CD4-positive, alpha-beta T cell treated with Interleukin-10 for 1 hour (primary cell): ENCODE results near the gene BSDC1.
"Not testable (repeated sequence)": the region's sequence is repeated elsewhere in the genome, so short reads cannot be mapped to it uniquely, and the experiment has no call there.

Experiments used
- DNase-seq: peaks from one replicate; pipeline ENCODE4 v3.0.0-alpha.2; 2020

BSDC1 gene, protein sequence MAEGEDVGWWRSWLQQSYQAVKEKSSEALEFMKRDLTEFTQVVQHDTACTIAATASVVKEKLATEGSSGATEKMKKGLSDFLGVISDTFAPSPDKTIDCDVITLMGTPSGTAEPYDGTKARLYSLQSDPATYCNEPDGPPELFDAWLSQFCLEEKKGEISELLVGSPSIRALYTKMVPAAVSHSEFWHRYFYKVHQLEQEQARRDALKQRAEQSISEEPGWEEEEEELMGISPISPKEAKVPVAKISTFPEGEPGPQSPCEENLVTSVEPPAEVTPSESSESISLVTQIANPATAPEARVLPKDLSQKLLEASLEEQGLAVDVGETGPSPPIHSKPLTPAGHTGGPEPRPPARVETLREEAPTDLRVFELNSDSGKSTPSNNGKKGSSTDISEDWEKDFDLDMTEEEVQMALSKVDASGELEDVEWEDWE

DNA sequence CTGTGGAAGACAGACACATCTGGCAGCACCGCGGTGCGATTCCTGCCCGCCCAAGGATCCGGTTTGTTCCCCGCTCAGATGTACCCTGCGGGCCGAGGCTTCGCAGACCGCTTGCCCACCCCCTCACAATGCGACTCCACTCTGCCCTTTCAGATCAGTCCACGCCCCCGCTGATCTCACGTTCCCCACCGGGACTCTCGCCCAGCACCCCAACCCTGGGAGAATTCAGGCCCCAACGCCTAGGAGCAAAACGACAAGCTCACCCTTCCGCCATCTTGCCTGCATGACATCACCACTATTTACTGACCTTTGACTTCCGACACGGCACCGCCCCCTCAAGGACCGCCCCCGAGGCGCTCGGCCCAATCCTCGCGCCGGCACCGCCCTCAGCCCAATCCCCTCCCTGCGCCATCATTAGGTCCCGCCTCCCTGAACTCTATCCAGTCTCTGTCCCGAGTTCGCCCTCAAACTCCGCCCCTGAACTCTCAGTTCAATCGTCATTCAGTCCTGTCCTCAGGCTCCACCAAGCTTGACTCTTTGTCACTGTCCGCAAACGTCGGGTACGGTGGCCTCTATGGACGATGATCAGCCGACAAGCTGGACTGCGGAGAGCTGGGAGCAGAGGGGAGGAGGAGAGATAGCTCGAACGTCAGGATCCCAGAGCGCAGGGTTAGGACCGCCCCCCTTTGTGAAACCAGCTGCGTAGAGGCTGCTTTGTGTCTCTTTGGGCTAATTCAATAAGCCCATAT is at the start of gene BSDC1:
Gene BSDC1, minus strand, starts transcription at position 301 of the 749 bp plus-strand sequence. Its CDS starts 27 bp downstream, at position 274.
- DNase-seq = peak; percentile 99

DNA sequence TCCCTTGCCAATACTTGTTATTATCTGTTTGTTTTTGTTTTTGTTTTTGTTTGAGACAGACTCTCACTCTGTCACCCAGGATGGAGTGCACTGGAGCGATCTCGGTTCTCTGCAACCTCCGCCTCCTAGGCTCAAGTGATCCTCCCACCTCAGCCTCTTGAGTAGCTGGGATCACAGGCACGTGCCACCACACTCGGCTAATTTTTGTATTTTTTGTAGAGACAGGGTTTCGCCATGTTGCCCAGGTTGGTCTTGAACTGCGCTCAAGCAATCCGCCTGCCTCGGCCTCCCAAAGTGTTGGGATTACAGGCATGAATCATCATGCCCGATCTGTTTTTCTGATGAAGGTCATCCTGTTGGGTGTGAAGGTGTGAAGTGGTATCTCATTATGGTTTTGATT is 47.2 kb upstream of the BSDC1 start:
- not testable (repeated sequence) for DNase-seq

DNA sequence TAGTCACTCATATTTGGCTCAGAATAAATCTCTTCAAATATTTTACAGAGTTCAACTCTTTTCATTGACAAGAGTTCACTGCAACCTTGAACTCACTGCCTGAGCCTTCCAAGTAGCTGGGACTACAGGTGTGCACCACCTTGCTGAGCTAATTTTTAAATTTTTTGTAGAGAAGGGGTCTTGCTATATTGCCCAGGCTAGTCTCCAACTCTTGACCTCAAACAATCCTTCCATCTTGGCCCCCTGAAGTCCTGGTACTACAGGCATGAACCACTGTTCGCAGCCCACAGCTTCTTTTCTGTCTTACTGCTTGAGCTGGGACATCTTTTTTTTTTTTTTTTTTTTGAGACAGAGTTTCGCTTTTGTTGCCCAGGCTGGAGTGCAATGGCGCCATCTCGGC is 44.5 kb upstream of the BSDC1 start:
- DNase-seq = not testable (repeated sequence)

DNA sequence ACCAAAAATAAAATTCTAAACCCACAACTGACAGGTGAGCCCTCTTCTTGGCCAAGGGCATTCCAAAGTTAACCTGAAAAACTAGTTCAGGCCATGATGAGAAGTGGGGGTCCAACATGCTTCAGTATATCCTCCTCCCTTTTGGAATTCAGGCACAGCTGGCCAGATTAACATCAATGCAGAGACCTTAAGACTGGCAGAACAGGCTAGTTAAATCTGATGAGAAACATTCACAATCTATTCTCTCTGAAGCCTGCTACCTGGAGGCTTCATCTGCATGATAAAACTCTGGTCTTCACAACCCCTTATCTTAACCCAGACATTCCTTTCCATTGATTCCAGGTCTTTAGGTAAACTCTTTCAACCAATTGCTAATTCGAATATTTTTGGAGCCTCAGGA is 43.9 kb upstream of the BSDC1 start:
- DNase-seq = no peak

DNA sequence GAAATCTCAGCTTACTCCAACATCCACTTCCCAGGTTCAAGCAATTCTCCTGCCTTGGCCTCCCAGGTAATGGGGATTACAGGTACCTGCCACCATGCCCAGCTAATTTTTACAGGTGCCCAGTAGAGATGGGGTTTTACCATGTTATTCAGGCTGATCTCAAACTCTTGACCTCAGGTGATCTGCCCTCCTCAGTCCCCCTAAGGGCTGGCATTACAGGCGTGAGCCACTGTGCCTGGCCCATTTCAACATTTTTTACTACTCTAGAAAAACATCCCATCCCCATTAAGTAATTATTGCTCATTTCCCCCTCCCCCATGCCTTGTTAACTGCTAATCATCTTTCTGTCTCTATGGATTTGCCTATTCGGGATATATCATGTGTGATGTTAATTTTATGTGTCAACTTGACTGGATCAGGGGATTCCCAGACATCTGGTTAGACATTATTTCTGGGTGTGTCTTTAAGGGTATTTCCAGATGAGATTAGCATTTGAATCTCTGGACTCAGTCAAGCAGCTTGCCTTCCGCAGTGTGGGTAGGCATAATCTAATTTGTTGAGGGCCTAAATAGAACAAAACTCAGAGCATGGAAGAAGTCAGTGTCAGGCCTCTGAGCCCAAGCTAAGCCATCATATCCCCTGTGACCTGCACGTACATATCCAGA is 37.6 kb upstream of the BSDC1 start:
- DNase-seq = no peak

DNA sequence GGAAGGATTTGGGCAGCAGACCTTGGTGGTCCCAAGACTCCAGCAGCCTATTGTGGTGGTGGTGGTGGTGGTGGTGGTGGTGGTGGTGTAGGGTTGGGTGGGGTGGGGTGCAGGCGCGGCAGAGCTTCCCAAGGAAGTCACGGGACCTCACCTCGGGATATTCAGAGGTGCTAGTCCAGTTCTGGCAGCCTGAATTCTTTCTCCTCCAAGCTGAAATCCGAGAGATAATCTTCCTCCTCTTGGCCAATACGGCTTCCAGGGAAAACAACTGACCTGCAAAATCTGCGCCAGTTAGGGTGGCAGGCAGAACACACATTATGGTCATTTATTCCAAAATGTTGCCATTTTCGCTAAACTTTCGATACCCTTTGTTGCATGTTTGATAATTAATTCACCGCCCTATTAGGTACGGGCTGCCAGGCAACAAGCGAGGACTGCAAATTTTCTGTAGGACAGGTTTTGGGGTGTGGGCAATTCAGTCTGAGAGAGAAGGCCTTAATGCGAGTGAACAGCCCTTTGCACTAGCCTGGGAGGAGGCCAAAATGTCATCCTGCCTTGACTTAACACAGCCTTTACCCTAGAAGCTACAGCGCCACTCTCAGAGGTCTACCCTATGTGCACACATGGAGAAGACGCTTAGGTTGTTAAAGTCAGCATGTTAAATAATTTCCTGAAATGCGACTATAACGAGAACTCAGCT is 33.2 kb upstream of the BSDC1 start:
- DNase-seq = no peak

DNA sequence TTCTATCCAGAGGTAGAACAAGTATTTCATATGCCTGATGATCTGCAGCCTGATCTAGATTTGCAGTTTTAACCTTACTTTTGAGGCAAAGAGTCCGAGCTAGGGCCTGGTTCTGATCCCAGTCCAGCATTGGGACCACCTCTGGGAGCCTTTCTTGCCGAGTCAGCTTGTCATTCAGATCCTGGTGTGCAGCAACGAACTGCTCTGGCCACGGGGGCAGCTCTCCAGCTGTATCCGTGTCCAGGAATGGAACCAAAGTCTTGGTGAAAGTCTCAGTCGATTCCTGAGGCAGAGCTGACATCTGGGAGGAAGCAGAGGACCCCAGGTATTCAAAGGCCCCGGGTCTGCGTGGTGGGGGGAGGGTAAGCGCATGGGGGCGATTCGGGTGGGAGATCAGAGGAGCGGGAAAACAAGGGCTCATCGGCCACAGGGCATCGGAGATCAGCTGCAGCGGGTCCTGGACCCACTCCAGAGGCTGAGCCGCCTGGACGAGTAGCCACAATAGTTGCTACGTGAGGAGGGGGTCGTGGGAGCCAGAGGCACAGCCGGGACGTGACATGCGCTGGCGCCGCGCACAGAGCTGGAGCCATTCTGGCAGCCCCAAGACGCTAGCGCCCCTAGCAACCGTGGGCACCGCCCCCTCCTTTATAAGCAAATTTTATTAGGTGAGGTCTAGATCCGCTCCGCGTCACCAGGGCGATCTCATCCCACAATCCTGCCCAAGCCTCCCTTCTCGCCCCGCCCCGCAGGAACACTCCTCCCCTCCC is 32.4 kb upstream of the BSDC1 start:
- DNase-seq = no peak

DNA sequence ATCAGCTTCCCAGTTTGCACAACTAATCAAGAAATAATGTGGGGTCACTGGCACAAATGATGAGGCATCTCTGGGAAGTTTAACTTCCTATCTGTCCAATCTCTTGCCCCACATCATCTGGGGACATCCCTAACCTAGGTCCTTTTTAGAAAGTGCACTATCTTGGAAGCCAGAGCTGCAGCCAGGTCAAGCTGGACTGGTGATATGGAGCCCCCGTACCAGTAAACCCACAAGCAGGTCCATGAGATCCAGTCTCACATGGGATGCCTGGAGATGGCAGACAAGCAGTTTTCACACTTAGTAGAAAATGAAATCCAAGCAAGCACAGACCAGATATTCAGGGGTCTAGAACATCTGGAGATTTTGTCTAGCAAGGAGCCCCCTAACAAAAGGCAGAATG is 27.5 kb upstream of the BSDC1 start:
- DNase-seq = no peak

DNA sequence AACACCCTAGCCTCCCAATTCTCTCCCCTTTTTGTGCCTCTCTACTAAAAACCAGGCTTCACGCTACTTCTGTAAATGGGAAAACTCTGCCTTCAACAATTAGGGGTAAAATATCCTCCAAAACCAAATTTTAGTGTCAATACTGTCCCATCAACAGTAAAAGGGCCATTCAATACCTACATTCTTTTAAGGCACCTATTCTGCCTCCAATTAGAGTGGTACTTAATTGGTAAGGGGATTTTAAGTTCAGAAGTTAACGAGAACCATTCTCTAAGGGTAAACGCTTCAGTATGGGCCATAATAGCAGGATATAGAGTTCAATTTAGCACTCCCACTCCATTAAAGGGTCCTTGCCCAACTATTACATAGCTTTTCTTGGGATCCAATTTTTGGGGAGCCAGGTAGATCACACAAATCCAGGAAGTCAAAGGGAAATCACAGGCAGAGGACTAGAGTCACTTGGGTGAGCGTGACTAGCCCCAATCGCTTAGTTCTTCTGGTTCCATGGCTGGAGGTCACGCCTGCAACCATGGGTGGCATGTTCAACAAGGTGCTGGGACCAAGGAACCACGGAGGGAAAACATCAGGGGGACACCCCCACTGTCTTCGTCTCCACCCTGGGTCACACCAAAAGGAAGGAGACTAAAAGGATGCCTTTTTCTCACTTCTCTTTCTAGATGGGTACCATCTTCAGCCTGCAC is 20.1 kb upstream of the BSDC1 start:
- no peak for DNase-seq

DNA sequence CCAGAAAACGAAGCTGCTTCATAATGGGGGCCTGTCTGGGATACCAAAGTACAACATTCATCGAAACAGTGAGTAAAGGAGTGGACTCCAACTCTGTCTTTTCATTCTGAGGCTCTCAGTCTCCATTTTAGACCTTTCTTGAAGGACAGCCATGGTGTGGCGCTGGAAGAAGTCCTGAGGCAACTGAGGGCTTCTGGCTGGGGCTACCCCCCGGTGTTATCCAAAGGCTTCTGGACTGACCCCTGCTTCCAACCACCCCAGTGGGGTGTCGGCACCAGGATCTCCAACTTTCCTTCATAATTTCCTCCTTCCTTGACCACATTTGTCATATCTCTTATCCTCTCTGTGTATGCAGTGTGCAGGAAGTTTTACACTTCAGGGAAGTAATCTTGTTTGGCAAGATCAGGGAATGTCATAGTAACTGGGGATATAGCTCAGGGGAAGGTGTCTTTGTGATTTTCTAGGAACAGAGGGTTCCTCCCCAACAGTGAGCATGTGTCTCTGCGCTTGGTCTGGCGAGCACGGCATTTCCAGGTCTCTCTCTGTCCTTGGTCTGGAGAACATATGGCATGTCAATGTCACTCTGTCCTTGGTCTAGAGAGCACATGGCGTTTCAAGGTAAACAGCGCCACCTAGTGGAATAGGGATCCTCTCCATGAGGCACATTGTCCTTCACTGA is 19.4 kb upstream of the BSDC1 start:
- DNase-seq = peak; percentile 84

DNA sequence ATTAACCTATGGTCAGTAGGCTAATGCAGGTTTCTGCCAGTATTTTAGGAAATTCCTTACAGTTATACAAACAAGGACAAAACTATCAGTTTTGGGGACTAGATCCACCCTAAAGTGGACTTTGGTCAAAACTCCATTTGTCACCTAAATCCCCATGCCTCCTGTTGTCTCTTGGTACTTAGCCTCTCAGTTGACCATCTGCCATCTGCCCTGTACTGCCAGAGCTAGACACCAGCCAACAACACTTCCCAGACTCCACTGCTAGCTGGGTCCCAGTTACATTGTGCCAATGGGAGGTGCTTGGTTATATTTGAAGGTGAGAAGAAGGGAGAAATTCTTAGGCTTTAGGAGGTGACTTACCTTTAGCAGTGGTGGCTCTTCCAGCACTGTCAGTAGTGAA is 17.0 kb upstream of the BSDC1 start:
- no peak for DNase-seq

DNA sequence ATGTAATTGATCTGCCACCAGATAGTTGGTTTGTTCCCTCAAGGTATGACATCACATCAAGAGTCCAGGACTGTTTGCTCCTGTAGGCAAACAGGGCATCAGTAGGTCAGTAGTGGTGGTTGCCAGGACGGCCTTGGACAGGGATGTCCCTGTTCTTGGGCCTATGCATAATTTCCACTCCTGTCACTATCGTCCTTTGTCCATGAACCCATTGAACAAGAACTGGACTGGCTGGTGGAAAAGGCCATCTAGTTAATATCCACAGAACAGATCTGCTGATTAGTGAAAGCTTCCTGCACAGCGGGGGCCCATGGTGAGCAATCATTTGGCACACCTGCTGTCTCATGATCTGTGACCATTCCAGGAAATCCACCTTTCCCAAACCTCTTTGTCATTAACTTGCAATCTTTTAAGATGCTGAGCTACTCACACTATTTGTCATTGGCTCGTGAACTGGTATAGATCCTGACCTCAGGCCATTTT is 12.4 kb upstream of the BSDC1 start:
- no peak for DNase-seq

DNA sequence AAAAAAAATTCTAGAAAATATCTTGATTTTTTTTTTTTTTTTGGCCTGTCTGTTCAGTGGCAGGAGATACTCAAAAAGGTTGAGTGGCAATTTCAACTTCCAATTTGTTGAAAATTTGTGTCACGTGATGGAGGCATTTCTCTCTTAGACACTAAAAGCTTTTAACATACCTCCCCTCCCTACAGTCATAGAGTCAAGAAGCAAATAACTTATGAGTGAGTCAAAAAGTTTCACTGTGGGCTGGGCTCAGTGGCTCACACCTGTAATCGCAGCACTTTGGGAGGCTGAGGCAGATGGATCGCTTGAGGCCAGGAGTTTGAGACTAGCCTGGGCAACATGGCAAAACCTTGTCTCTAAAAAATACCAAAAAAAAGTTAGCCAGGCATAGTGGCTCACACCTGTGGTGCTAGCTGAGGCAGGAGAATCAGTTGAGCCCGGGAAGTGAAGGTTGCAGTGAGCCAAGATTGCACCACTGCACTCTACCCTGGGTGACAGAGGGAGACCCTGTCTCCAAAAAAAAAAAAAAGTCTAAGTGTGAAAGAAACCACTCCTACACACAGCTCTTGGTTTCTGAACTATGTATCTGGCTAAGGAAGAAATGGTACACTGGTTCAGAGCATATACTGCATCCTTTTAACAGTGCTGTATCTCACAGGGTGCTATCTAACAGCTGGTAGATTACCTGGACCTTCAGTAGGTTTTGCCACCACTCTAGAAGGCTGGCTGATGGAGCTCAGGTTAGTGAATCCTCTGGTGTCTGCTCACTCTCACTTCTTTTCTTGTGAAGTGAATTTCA is 11.6 kb upstream of the BSDC1 start:
- no peak for DNase-seq

DNA sequence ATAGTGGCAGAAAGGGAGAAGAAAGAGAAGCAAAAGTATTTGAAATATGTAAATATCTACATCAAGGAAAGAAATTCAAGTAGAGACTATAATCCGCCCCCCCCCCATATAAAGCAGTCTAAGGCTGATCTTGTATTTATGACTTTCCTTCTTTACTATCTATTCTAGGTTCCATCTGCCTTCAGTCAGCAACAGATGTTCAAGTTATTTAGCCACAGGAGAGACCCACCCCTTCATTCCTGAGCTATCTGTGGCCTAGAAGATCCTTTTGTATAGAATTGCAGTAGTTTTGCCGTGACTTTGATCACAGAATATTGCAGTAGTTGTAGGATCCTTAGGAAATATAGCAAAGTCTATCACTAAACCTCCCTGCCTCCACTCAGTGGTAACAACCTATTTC is 10.7 kb upstream of the BSDC1 start:
- no peak for DNase-seq

DNA sequence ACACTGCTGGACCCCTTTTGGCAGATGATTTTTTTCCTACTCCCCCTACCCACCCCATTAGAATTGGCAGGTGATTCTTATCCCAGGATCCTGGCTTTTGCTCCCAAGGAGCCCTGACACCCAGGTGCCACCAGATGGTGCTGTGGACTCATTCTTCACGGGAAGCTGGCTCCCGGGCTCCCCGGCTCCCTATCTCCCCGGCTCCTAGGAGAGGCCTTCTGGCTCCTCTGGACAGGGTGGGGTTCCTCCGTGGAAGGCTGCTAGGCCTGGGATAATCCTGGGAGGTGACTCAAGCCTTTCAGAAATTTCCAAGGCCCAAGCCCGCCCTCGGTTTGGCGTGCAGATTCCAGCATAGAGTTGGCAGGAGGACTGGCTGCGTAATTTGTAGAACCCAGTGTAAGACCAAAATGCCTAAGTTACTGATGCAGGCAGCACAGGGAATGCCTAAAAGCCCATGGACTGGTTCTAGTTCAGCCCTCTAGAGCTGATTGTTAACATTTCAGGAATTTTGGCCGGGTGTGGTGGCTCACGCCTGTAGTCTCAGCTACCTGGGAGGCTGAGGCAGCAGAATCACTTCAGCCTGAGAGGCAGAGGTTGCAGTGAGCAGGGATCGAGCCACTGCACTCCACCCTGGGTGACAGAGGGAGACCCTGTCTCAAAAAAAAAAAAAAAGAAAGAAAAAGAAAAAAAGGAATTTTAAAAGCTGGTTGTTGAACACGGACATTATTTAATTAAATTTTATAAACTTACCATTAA is 6.8 kb upstream of the BSDC1 start:
- peak; percentile 55 for DNase-seq

DNA sequence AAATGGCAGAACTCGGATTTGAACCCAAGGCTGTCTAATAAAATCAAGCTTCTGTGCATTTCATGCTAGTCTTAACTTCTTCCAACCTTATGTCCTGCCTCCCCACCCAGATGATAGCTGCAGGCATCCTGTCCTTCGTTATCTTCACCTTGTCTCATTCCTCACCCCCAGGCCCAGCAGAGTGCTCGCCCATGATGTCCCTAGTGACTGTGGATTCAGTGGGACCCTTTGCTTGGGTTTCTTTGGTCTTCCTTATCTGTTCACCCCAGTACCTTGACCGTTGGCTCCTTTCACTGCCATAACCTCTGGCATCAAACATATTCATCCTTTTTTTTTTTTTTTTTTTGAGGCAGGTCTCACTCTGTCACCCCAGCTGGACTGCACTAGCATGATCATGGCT is 5.6 kb upstream of the BSDC1 start:
- DNase-seq = no peak

DNA sequence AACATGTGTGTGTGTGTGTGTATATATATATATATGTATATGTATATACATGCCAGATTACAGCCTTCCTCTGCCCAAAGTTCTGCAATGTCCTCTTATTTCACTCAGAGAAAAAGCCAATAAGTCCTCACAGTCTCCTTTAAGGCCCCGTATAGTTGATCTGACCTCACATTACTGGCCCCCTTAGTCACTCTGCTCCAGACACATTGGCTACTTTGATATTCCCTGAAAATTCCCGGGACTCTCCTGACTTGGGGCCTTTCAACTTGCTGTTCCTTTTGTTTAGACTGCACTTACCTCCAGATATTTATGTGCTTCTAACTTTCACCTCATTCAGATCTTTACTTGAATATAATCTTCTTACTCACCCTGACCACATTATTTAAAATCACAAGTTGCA is 4.2 kb upstream of the BSDC1 start:
- DNase-seq = no peak

DNA sequence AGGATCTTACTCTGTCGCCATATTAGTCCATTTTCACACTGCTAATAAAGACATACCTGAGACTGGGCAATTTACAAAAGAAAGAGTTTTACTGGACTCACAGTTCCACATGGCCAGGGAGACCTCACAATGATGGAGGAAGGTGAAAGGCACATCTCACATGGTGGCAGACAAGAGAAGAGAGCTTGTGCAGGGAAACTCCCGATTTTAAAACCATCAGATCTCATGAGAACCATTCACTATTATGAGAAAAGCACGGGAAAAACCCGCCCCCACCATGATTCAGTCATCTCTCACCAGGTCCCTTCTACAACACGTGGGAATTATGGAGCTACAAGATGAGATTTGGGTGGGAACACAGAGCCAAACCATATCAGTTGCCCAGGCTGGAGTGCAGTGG is 2.3 kb upstream of the BSDC1 start:
- not testable (repeated sequence) for DNase-seq

DNA sequence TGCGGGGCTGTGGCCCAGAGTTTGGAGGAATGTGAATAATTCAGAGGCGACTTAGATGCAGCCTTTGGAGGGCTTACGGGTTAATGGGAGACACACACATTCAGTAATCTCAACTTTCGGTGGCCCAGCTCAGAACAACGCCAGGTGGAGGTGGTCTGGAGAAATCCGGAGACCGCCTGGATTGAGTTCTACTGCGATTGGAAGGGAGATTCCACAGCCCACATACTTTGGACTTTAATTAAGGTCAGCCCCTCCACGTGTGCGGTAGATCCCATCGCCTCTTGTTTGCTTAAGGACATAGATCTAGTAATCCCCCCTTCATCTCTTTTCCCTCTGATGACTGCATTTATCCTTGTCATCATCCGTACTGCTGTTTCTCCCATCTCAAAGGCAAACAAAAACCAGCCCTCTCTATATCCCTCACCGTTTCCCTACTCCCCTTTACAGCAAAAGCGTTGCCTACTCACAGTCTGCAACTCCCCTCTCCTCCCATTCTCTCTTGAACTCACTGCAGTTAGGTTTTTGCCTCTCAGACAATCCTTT is 720 bp upstream of the BSDC1 start:
- DNase-seq = no peak
